ENCODE measurements around the gene OR2H1.
A peak's percentile ranks its signal among the peaks of the same experiment; 100 is the strongest.

OR2H1 gene

DNA sequence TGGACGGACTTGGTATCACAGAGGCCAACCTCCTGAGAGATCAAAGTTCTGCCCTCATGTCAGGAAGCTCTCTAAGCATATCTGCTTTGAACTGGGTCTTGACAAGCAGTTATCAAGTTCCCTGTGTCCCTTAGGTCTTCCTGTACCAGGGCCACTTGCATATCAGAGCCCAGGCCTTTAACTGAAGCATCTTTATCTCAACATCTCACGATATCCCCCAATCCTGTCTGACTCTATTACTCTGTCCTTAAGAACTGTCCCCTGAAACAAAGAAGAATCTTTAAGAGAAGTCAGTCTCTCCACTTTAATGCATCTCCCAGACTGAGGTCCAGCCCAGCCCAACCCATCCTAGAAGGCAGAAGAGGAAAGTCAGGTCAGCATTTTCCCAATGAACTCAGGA lies 22.6 kb downstream of the OR2H1 start:
- WGBS (ENCODE audit: insufficient coverage): 79% methylated on average over 2 of the region's 2 CpGs
- no peaks in the 10 kb centered on the region for H3K36me3 ChIP-seq (ENCODE audit: control insufficient read depth in 4 of 4, insufficient read depth in 4 of 4, low read length in 3 of 4)
- no peak overlapping the region for H3K27ac ChIP-seq (ENCODE audit: insufficient read depth in 1 of 2, low read depth in 1 of 2, low read length in 2 of 2, poor library complexity in 1 of 2, severe bottlenecking in 2 of 2)
- H3K9me3 ChIP-seq (ENCODE audit: control extremely low read depth in 1 of 5, control insufficient read depth in 4 of 5, insufficient read depth in 2 of 5, low read depth in 1 of 5, low read length in 4 of 5): no peaks in the 10 kb centered on the region
- H3K4me1 ChIP-seq (ENCODE audit: control extremely low read depth in 1 of 4, control insufficient read depth in 4 of 4, insufficient read depth in 4 of 4, low read length in 3 of 4): no peaks in the 10 kb centered on the region
- H3K27me3 ChIP-seq (replicated peaks in 2 of 5; ENCODE audit: control insufficient read depth in 4 of 5, insufficient read depth in 5 of 5, low read length in 4 of 5): no peaks in the 10 kb centered on the region
- H3K4me3 ChIP-seq (ENCODE audit: control insufficient read depth in 1 of 7, extremely low read depth in 1 of 7, insufficient read depth in 4 of 7, low read depth in 2 of 7, low read length in 6 of 7): no peak overlapping the region
- no peak for DNase-seq
- ChIA-PET CTCF (no interaction called here), POLR2A (no interaction called here)

DNA sequence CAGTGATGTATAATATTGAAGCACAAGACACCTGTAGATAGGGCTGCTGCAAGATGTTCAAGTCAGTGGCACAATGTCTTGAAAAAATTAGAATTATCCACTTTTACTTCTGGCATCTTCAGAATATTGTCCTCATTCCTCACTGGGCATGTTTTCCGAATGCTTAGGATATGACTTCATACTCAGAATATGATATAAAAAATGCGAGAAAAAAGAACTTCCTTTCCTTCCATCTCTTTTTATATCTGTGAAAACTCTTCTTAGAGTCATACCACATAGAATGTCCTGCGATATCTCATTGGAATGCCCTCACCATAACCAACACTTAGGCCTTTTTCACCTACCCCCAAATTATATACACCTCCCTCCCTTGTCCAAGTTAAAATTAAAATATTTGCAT lies 26.2 kb downstream of the OR2H1 start:
- Histone ChIP-seq H3K27ac (ENCODE audit: insufficient read depth in 1 of 2, low read depth in 1 of 2, low read length in 2 of 2, poor library complexity in 1 of 2, severe bottlenecking in 2 of 2) (no peak overlapping the region), H3K36me3 (ENCODE audit: control insufficient read depth in 4 of 4, insufficient read depth in 4 of 4, low read length in 3 of 4) (no peaks in the 10 kb centered on the region), H3K4me3 (ENCODE audit: control insufficient read depth in 1 of 7, extremely low read depth in 1 of 7, insufficient read depth in 4 of 7, low read depth in 2 of 7, low read length in 6 of 7) (no peak overlapping the region), H3K9me3 (ENCODE audit: control extremely low read depth in 1 of 5, control insufficient read depth in 4 of 5, insufficient read depth in 2 of 5, low read depth in 1 of 5, low read length in 4 of 5) (no peaks in the 10 kb centered on the region), H3K27me3 (replicated peaks in 2 of 5; ENCODE audit: control insufficient read depth in 4 of 5, insufficient read depth in 5 of 5, low read length in 4 of 5) (no peaks in the 10 kb centered on the region), H3K4me1 (ENCODE audit: control extremely low read depth in 1 of 4, control insufficient read depth in 4 of 4, insufficient read depth in 4 of 4, low read length in 3 of 4) (peaks cover 0 to 13% (median 6%) of the 10 kb centered on the region in 4 experiments)
- no peak for DNase-seq
- ChIA-PET CTCF (no interaction called here), POLR2A (no interaction called here)
- 80% methylated on average over 2 of the region's 3 CpGs for WGBS (ENCODE audit: insufficient coverage)

DNA sequence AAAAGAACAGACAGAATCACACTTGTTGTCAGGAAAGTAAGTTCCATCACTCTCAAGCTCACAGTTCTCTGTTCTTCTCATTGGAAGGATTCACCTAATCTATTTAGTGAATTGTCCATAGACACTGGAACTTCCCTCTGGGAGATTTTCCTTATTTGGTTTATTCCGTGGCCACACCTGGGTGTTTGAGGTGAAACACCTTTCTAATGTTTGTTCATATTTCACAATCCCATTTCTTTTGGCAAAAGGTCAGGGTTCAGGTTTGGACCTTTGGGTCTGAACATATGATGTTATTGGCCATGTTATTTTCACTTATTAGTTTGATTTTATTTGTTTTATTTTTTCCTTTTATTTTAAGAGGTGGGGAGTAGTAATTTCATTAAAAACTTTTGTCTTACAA lies 26.8 kb downstream of the OR2H1 start:
- Histone ChIP-seq H3K4me1 (ENCODE audit: control extremely low read depth in 1 of 4, control insufficient read depth in 4 of 4, insufficient read depth in 4 of 4, low read length in 3 of 4) (peaks cover 0 to 13% (median 6%) of the 10 kb centered on the region in 4 experiments), H3K4me3 (ENCODE audit: control insufficient read depth in 1 of 7, extremely low read depth in 1 of 7, insufficient read depth in 4 of 7, low read depth in 2 of 7, low read length in 6 of 7) (no peak overlapping the region), H3K27ac (ENCODE audit: insufficient read depth in 1 of 2, low read depth in 1 of 2, low read length in 2 of 2, poor library complexity in 1 of 2, severe bottlenecking in 2 of 2) (no peak overlapping the region), H3K9me3 (ENCODE audit: control extremely low read depth in 1 of 5, control insufficient read depth in 4 of 5, insufficient read depth in 2 of 5, low read depth in 1 of 5, low read length in 4 of 5) (no peaks in the 10 kb centered on the region), H3K27me3 (replicated peaks in 2 of 5; ENCODE audit: control insufficient read depth in 4 of 5, insufficient read depth in 5 of 5, low read length in 4 of 5) (no peaks in the 10 kb centered on the region), H3K36me3 (ENCODE audit: control insufficient read depth in 4 of 4, insufficient read depth in 4 of 4, low read length in 3 of 4) (no peaks in the 10 kb centered on the region)
- ChIA-PET POLR2A (no interaction called here), CTCF (no interaction called here)
- WGBS (ENCODE audit: insufficient coverage): no CpG with 5 or more reads among the region's 1 CpG
- no peak for DNase-seq

GRCh38 chr6:29486577-29486976 lies 29.6 kb downstream of the OR2H1 start:
- Histone ChIP-seq H3K27ac (ENCODE audit: insufficient read depth in 1 of 2, low read depth in 1 of 2, low read length in 2 of 2, poor library complexity in 1 of 2, severe bottlenecking in 2 of 2) (no peak overlapping the region), H3K36me3 (ENCODE audit: control insufficient read depth in 4 of 4, insufficient read depth in 4 of 4, low read length in 3 of 4) (no peaks in the 10 kb centered on the region), H3K4me1 (ENCODE audit: control extremely low read depth in 1 of 4, control insufficient read depth in 4 of 4, insufficient read depth in 4 of 4, low read length in 3 of 4) (peaks cover 5 to 30% (median 24%) of the 10 kb centered on the region in 4 experiments), H3K27me3 (replicated peaks in 2 of 5; ENCODE audit: control insufficient read depth in 4 of 5, insufficient read depth in 5 of 5, low read length in 4 of 5) (no peaks in the 10 kb centered on the region), H3K4me3 (ENCODE audit: control insufficient read depth in 1 of 7, extremely low read depth in 1 of 7, insufficient read depth in 4 of 7, low read depth in 2 of 7, low read length in 6 of 7) (no peak overlapping the region), H3K9me3 (ENCODE audit: control extremely low read depth in 1 of 5, control insufficient read depth in 4 of 5, insufficient read depth in 2 of 5, low read depth in 1 of 5, low read length in 4 of 5) (no peaks in the 10 kb centered on the region)
- ChIA-PET CTCF (no interaction called here), POLR2A (no interaction called here)
- 0% methylated on average over 1 of the region's 4 CpGs for WGBS (ENCODE audit: insufficient coverage)
- peak in 1 of 3 donors; percentile 36 for DNase-seq

DNA sequence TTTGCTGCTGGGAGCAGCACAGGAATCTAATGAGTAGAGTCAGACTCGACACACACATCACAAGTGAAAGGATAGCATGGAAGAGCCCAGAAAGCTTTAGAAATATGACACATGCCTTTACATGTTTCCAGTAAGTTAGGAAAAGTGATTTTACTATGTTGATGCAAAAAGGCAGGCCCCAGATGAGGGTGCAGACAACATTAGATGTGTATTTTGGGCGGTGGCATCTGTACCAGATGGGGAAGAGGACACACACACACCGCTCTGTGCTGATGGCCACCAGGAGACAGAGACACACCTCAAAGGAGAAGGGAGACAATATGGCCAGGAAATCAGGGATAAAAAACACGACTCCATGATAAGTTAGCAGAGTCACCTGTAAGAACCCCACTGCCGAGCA lies 30.2 kb downstream of the OR2H1 start:
- Histone ChIP-seq H3K27me3 (replicated peaks in 2 of 5; ENCODE audit: control insufficient read depth in 4 of 5, insufficient read depth in 5 of 5, low read length in 4 of 5) (no peaks in the 10 kb centered on the region), H3K36me3 (ENCODE audit: control insufficient read depth in 4 of 4, insufficient read depth in 4 of 4, low read length in 3 of 4) (no peaks in the 10 kb centered on the region), H3K9me3 (ENCODE audit: control extremely low read depth in 1 of 5, control insufficient read depth in 4 of 5, insufficient read depth in 2 of 5, low read depth in 1 of 5, low read length in 4 of 5) (no peaks in the 10 kb centered on the region), H3K4me3 (ENCODE audit: control insufficient read depth in 1 of 7, extremely low read depth in 1 of 7, insufficient read depth in 4 of 7, low read depth in 2 of 7, low read length in 6 of 7) (no peak overlapping the region), H3K27ac (ENCODE audit: insufficient read depth in 1 of 2, low read depth in 1 of 2, low read length in 2 of 2, poor library complexity in 1 of 2, severe bottlenecking in 2 of 2) (no peak overlapping the region), H3K4me1 (ENCODE audit: control extremely low read depth in 1 of 4, control insufficient read depth in 4 of 4, insufficient read depth in 4 of 4, low read length in 3 of 4) (peaks cover 5 to 31% (median 25%) of the 10 kb centered on the region in 4 experiments)
- WGBS (ENCODE audit: insufficient coverage): 94% methylated on average over 5 of the region's 5 CpGs
- DNase-seq: no peak
- POLR2A ChIA-PET: no interaction called here
- CTCF ChIA-PET: no interaction called here

DNA sequence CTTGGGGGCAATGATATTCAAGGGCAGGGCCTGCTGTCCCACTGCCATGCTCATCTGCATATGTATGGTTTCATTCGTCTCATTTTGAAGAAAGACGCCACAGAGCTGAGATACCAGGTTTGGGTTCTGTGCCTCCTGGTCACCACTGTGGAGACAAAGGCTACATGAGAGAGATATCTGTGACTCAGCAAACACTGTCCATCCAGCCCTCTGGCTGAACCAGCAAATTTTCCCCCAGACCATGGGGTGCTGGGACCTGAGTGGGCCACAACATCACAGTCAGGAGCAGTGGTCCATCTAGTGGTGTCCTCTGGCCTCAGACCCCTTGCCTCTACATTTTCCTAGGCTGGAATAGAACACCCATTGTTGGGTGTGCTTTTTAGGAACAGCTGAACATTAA lies 30.7 kb downstream of the OR2H1 start, which contains the start of gene MAS1L:
Gene MAS1L, minus strand, starts transcription at position 297 of the 400 bp plus-strand sequence. Its CDS starts 54 bp downstream, at position 243.
- 100% methylated on average over 2 of the region's 2 CpGs for WGBS (ENCODE audit: insufficient coverage)
- CTCF ChIA-PET: interaction anchor here (1.0 kb wide), 1 partner anchor 21 kb away, joined by 3 read pairs; no protein-coding TSS in a partner anchor
- H3K4me3 ChIP-seq (ENCODE audit: control insufficient read depth in 1 of 7, extremely low read depth in 1 of 7, insufficient read depth in 4 of 7, low read depth in 2 of 7, low read length in 6 of 7): no peak within 1 kb of the TSS
- POLR2A ChIA-PET: no interaction called here
- no peak within 1 kb of the TSS for H3K27ac ChIP-seq (ENCODE audit: insufficient read depth in 1 of 2, low read depth in 1 of 2, low read length in 2 of 2, poor library complexity in 1 of 2, severe bottlenecking in 2 of 2)
- H3K27me3 ChIP-seq (replicated peaks in 2 of 5; ENCODE audit: control insufficient read depth in 4 of 5, insufficient read depth in 5 of 5, low read length in 4 of 5): no peaks in the 10 kb centered on the region
- H3K4me1 ChIP-seq (ENCODE audit: control extremely low read depth in 1 of 4, control insufficient read depth in 4 of 4, insufficient read depth in 4 of 4, low read length in 3 of 4): peaks cover 5 to 34% (median 25%) of the 10 kb centered on the region in 4 experiments
- no peaks in the 10 kb centered on the region for H3K36me3 ChIP-seq (ENCODE audit: control insufficient read depth in 4 of 4, insufficient read depth in 4 of 4, low read length in 3 of 4)
- no peaks in the 10 kb centered on the region for H3K9me3 ChIP-seq (ENCODE audit: control extremely low read depth in 1 of 5, control insufficient read depth in 4 of 5, insufficient read depth in 2 of 5, low read depth in 1 of 5, low read length in 4 of 5)
- no peak for DNase-seq

GRCh38 chr6:29488874-29489273 lies 31.9 kb downstream of the OR2H1 start:
- no peak for DNase-seq
- ChIA-PET POLR2A (no interaction called here), CTCF (interaction anchor here (0.7 kb wide), 1 partner anchor 93 kb away, joined by 3 read pairs; no protein-coding TSS in a partner anchor)
- no peaks in the 10 kb centered on the region for H3K27me3 ChIP-seq (replicated peaks in 2 of 5; ENCODE audit: control insufficient read depth in 4 of 5, insufficient read depth in 5 of 5, low read length in 4 of 5)
- H3K27ac ChIP-seq (ENCODE audit: insufficient read depth in 1 of 2, low read depth in 1 of 2, low read length in 2 of 2, poor library complexity in 1 of 2, severe bottlenecking in 2 of 2): no peak overlapping the region
- peaks cover 5 to 36% (median 25%) of the 10 kb centered on the region in 4 experiments for H3K4me1 ChIP-seq (ENCODE audit: control extremely low read depth in 1 of 4, control insufficient read depth in 4 of 4, insufficient read depth in 4 of 4, low read length in 3 of 4)
- no peaks in the 10 kb centered on the region for H3K36me3 ChIP-seq (ENCODE audit: control insufficient read depth in 4 of 4, insufficient read depth in 4 of 4, low read length in 3 of 4)
- no peaks in the 10 kb centered on the region for H3K9me3 ChIP-seq (ENCODE audit: control extremely low read depth in 1 of 5, control insufficient read depth in 4 of 5, insufficient read depth in 2 of 5, low read depth in 1 of 5, low read length in 4 of 5)
- H3K4me3 ChIP-seq (ENCODE audit: control insufficient read depth in 1 of 7, extremely low read depth in 1 of 7, insufficient read depth in 4 of 7, low read depth in 2 of 7, low read length in 6 of 7): no peak overlapping the region

Measured in common myeloid progenitor, CD34-positive (primary cell).